ENCODE data around the gene RPS3.

- no peak for TF ChIP-seq POLR2A (IDR thresholded peaks at IDR 0.05)
- TF ChIP-seq, protein P1, sequence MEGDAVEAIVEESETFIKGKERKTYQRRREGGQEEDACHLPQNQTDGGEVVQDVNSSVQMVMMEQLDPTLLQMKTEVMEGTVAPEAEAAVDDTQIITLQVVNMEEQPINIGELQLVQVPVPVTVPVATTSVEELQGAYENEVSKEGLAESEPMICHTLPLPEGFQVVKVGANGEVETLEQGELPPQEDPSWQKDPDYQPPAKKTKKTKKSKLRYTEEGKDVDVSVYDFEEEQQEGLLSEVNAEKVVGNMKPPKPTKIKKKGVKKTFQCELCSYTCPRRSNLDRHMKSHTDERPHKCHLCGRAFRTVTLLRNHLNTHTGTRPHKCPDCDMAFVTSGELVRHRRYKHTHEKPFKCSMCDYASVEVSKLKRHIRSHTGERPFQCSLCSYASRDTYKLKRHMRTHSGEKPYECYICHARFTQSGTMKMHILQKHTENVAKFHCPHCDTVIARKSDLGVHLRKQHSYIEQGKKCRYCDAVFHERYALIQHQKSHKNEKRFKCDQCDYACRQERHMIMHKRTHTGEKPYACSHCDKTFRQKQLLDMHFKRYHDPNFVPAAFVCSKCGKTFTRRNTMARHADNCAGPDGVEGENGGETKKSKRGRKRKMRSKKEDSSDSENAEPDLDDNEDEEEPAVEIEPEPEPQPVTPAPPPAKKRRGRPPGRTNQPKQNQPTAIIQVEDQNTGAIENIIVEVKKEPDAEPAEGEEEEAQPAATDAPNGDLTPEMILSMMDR (IDR thresholded peaks at IDR 0.05), result no peak
- no peak for TF ChIP-seq EP300 (IDR thresholded peaks at IDR 0.05)
Measured at GRCh38 chr11:75387736-75388294, 11.5 kb upstream of the RPS3 start.
